ENCODE measurements around the gene TINAG.

DNA sequence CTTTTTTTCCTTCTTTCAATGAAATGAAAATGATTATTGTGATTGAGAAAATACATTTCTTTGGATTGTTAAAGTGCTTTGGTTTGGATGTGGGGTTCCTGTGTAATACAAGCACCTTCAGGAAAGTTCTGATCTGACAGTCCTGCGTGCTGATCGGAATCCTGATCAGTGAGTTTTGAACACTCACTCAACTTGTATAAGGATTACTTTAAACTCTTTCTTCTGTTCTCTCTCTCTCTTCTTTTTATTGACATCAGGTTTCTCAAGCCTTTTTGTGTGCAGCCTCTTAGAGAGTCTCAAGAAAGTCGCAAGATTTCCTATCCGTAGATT is 710 bp downstream of the TINAG start:
- TF ChIP-seq, protein P1, sequence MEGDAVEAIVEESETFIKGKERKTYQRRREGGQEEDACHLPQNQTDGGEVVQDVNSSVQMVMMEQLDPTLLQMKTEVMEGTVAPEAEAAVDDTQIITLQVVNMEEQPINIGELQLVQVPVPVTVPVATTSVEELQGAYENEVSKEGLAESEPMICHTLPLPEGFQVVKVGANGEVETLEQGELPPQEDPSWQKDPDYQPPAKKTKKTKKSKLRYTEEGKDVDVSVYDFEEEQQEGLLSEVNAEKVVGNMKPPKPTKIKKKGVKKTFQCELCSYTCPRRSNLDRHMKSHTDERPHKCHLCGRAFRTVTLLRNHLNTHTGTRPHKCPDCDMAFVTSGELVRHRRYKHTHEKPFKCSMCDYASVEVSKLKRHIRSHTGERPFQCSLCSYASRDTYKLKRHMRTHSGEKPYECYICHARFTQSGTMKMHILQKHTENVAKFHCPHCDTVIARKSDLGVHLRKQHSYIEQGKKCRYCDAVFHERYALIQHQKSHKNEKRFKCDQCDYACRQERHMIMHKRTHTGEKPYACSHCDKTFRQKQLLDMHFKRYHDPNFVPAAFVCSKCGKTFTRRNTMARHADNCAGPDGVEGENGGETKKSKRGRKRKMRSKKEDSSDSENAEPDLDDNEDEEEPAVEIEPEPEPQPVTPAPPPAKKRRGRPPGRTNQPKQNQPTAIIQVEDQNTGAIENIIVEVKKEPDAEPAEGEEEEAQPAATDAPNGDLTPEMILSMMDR (IDR thresholded peaks at IDR 0.05), result no peak
- no peak for TF ChIP-seq POLR2AphosphoS5 (IDR thresholded peaks at IDR 0.05)
- TF ChIP-seq POLR2A (IDR thresholded peaks at IDR 0.05), result no peak
- TF ChIP-seq EP300 (IDR thresholded peaks at IDR 0.05), result no peak

All from suprapubic skin (tissue), 4 donors.